Muscle of back (tissue), 11 donors: ENCODE results near the gene PKLR. TPM values are rescaled to one million over a fixed set of nuclear protein-coding genes. Genes with fewer than 3 reads are reported as not detected.
A peak's percentile ranks its signal among the peaks of the same experiment; 100 is the strongest.

Experiments
- DNase-seq, 3 donors: peaks; one replicate each; pipeline versions ENCODE4 v3.0.0 to v3.0.0-alpha.2; 2013
- polyA plus RNA-seq, 10 donors: library from polyadenylated mRNA; unstranded; fragments of 120-200 nt; gene quantifications; one replicate each; pipeline ENCODE4 v1.2.1, GENCODE V29; 2013; ENCODE audit not compliant: insufficient read length in 10 of 10

PKLR gene
- polyA plus RNA-seq, 10 donors = 0.08 to 0.36 (median 0.13) TPM; not detected in 3

DNA sequence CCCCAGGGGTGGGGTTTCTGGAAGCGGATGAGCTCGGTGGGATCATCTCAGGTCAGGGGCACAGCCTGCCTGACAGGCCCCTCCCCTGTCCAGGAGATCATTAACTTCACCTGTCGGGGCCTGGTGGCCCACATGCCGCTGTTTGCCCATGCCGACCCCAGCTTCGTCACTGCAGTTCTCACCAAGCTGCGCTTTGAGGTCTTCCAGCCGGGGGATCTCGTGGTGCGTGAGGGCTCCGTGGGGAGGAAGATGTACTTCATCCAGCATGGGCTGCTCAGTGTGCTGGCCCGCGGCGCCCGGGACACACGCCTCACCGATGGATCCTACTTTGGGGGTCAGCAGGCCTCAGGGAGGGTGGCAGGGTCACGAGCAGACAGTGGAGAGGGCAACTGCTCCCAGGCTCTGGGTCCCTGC lies 15.6 kb downstream of the PKLR start:
- DNase-seq = no peak

DNA sequence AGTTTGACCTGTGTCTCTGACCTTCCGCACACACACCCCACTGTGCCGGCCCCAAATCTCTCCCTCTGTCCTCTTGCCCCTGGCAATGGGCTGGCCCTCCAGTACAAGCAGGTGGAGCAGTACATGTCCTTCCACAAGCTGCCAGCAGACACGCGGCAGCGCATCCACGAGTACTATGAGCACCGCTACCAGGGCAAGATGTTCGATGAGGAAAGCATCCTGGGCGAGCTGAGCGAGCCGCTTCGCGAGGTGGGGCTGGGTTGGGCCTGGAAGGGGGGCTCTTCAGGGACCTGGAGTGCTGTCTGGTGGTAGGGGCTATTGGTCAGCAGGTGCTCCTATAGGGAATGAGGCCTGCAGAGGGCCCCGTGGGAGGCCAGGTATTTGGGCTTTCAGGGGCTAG lies 16.2 kb downstream of the PKLR start:
- DNase-seq = no peak

DNA sequence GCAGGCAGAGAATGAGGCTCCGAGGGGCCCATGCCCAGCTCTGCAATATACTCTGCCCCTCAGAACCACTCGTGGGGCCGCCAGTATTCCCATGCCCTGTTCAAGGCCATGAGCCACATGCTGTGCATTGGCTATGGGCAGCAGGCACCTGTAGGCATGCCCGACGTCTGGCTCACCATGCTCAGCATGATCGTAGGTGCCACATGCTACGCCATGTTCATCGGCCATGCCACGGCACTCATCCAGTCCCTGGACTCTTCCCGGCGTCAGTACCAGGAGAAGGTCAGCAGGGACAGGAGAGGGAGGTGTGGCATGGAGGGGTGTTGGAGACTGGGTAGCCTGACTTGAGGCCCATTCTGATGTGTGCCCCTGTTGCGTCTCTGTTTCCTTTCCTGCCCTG lies 16.8 kb downstream of the PKLR start:
- no peak for DNase-seq

DNA sequence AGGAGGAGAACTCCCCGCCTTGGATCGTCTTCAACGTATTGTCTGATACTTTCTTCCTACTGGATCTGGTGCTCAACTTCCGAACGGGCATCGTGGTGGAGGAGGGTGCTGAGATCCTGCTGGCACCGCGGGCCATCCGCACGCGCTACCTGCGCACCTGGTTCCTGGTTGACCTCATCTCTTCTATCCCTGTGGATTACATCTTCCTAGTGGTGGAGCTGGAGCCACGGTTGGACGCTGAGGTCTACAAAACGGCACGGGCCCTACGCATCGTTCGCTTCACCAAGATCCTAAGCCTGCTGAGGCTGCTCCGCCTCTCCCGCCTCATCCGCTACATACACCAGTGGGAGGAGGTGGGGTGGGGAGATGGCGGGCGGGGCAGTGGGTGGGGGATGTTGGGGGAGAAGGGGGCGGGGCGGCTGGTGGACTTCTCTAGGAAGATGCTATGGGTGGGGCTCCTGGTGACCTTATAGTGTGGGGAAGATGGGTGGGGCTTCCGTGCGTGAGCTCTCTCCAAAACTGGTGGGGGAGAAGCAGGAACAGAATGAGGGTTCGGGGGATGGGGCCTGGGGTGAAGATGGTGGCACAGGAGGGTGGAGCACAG lies 18.6 kb downstream of the PKLR start:
- no peak for DNase-seq

DNA sequence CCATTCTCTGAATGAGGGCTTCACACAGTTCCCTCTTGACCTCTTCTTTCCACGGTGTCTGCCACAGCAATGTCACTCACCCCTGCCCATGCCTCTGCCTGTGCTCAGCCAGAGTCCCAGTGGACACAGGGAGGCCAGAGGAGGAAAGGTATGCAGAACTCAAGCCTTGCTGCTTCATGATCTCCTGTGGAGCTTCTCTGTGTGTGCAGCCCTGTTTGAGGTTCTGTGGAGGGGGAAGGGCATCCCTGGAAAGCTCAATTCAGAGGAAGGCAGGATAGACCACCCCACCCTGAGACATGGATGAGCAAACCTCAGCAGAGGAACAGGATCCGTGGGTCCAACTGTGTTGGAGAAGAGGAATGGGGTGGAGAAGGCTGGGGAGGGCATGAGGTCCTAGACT lies 22.0 kb downstream of the PKLR start:
- no peak for DNase-seq

DNA sequence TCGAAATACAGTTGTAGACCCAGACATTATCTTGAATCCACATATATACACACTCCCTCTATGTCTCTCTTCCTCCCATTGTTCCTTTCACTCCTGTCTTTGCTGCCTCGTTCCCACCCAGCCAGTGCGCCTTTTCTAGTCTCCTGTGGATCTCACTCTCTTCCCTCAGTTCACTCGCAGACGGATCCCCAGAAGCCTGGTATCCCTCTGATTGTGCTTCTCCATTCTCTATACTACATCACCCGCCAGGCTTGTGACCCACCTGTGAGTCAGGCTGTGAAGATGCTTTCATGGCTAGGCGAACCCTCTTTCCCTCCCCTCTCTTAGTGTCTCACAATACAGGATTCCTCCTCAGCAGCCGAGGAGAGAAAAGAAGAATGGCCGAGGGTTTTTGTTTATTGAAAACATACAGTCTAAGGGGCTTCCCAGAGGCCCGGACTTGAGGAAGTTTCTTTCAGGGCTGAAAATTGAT lies 22.5 kb downstream of the PKLR start:
- no peak for DNase-seq

DNA sequence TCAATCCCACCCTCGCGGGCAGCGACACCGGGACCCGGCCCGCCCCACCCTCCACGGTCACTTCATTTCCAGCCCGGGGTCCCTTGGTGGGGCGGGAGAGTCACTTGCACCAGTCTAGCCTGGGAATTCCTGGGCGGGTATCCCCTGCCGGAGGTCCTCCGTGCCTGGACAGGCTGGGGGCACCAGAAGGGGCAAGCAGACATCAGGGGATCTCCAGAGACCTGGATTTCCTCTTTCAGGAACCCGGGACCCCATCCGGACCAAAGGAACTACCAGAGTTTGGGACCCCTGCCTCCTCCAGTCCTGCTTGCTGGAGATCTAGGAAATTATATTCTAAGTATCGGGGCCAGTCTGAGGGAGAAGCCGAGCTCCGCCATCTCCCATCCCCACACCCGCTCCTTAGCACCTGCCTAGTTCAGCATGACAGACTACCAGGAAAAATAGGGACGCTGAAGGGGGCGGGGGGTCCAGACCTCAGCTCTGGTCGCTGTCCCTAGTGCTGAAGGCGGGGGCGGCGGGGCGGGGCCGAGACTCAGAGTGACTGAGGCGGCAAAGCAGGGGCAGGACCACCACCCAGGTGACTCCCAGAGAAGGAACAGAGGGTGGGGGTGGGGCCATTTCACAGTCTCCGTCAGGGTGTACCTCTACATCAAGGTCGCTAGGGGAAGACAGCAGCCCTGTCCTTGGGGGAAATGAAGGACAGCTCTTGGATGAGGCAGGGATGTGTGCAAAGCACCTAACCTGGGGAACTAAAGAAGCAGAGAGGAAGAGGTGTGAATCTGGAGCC lies 23.1 kb downstream of the PKLR start:
- DNase-seq = peak in 1 of 3 donors; percentile 80

DNA sequence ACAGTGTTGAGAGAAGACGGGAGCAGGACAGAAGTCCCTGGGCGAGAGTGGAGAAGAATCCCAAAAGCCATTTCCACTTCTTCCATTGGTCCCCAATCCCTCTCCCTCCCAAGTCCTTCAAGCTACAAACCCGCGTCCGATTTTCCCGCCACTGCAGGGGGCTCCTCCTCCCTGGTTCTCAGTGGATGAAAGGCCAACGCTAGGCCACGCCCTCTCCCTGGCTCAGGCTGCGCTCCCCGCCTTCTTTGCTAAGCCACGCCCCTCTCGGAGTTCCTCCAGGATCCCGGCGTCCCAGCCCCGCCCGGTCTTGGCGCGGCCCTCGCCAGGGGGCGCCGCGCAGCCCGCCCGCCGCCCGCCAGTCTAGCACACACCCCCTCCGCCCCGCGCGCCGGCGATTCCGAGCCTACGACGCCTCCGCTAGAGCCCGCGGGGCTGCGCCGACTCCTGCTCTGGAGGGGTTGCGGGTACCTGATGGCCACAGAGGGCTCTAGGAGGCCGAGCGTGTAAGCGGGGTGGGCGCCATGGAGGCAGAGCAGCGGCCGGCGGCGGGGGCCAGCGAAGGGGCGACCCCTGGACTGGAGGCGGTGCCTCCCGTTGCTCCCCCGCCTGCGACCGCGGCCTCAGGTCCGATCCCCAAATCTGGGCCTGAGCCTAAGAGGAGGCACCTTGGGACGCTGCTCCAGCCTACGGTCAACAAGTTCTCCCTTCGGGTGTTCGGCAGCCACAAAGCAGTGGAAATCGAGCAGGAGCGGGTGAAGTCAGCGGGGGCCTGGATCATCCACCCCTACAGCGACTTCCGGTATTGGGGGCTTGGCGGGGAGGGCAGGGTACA lies 24.0 kb downstream of the PKLR start, which contains the start of gene HCN3:
Gene HCN3 (plus strand): TSS at position 394 of the 832 bp plus-strand sequence. CDS start 128 bp downstream, at position 522.
- peak; percentile 96 to 99 (median 98) for DNase-seq

DNA sequence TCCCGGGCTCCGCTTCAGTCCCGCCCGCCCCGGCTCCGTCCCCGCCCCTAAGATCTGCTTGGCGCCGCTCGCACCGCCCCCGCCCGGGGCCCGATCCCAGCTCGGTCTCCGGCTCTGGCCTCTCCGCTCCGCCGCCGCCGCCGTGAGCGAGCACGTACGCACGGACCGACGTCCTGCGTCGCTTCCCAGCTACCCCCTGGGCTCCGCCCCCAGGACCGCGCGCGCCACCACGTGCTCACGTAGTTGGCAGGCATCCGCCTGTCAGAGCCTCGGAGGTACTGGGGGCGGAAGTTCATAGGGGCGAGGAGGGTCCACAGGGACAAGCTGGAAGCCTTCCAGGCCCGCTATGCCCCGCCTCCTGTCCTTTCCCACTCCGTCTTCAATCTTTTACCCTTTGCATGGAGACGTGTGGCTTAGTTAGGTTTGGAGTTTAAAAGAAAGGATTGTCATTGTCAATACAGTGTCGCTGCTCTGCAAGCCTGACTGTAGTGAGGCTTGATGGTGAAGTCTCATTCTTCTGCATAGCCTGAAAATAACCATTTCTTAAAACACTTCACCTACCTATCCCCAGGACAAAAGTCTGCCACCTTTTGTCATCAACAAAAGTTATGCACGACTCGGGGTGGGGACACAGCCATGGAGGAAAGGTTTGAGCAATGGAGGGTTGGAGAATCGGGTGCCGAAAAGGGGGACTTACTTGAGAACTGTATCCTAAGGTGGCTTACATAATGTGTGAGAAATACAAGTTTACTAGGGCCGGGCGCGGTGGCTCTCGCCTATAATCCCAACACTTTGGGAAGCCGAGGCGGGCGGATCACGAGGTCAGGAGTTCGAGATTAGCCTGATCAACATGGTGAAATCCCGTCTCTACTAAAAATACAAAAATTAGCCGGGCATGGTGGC lies 27.6 kb downstream of the PKLR start, which contains the start of gene CLK2:
Gene CLK2 (minus strand): TSS at position 162 of the 903 bp plus-strand sequence. CDS start 2,527 bp downstream, outside the sequence.
- peak; percentile 95 to 98 (median 96) for DNase-seq

DNA sequence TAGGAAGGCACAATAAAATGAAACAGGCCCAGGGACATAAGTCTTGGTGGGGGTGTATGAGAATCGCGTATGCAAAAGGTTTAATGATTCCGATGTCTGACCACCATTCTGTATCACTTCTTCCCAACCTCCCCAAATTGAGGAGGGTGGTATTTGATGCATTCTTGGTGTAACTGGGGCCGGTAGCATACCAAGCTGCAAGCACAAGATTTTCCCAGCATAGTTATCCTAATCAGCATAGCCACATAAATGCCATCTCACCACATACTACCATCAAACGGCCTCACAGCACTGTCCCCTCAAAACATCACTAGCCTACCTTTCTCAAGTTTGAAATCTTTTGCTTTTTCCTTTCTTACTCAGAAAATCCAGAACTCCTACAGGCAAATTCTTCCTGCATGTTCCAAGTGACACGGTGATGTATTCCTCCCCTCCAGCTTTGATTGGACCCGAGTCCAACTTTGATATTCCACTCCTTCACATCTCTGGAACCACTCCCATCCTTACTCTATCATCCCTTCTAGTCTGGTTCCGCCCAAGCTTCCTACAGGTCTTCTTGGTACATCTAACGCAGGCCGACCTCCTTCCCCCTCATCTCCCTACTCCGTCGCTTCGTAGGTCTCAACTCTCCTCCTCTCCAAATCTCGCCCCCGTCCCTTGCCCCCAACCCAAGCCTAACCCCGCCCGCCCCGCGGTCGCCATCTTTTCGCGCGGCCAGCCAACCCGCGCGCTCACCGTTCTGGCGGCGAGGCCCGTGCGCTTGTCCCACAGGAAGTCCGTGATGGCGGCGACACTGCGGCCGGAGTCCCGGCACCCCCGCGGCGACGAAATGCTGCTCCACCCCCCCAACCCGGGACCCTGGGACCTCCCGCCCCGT lies 28.5 kb downstream of the PKLR start:
- DNase-seq = peak in 2 of 3 donors; percentile 66 to 80

DNA sequence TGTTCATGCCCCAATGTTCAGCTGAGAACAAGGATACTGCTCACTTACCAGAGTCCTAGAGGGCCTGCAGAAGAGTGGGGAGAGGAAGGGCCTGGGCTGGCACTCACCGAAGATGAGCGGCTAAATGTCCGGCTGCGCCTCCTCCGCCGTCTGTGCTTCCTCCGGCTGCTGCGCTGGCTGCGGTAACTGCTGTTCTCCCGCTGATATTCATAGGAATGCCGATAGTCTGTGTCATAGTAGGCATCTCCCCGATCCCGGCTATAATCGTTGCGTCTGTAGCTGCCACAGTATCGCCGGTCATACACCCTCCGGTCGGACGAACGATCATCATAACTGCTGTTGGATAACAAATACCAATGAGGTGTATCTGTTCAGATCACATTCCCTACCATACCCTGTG lies 31.9 kb downstream of the PKLR start:
- DNase-seq = no peak

DNA sequence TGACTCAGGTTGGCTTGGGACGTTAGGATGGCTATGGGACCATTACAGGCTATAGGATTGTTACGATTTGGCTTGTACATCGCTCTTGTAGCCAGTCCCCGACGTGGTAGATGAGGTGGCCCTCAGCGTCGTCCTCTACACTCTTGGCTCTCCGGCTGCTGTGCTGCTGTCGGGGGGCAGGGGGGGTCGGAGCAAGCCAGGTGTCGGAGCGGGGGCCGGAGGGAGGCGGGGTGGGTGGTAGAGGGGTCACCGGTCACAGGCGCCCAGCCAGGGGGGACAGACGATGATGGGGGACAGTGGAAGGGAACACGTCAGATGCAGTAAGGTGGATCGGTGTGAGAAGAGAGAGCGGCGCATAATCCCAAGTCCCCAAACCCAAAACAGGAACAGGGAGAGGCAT lies 32.6 kb downstream of the PKLR start:
- DNase-seq = no peak

DNA sequence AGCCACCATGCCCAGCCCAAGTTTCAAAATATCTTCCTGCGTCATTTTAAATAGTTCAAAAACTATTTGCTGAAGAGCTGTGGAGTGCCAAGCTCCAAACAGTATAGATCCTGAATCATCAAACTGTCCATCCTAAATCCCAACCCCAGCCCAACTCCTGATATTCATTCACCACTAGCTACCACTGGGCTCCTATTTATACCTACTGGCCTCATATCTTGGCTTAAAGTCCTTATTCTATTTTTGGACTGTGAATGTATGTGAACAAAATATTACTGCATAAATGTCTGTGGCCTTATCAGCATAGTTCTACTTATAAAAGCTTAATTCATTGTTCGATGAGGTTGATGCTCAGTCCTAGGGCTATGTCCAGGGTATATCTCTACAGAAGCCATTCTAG lies 33.9 kb downstream of the PKLR start:
- no peak for DNase-seq

DNA sequence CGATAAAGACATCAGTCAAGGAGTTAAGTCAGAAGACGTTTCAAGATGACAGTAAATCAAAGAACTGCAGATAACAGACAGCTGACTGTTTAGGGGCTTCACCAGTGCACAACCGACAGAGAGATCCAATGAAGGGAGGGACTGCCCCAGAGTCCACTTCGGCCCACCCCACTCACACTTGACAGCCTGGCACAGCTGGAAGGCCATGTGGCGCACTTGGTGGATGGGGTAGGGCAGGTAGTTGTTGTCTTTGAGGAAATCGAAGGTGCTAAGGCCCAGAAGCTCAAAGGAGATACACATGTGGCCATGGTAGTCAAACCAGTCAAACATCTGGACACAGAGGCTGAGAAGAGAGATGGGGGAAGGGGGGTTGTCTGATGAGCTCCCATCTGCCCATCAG lies 34.7 kb downstream of the PKLR start:
- DNase-seq = no peak

DNA sequence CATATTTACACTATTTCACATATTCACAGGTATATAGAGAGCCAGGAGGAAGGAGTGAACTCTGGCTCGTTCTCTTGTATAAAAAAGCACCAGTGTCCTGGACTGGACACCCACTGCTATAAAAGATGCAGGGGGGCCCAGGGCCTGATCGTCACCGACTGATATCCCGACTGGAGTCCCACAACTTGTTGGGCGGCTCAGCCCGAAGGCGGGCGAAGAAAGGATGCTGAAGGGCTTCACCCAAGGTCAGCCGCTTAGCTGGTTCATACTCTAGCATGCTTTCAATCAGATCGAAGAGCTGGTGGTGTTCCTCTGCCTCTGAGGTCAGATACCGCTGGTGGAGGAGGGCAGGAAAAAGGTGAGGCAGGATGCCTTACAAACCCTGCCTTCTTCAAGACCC lies 38.2 kb downstream of the PKLR start:
- DNase-seq = no peak

DNA sequence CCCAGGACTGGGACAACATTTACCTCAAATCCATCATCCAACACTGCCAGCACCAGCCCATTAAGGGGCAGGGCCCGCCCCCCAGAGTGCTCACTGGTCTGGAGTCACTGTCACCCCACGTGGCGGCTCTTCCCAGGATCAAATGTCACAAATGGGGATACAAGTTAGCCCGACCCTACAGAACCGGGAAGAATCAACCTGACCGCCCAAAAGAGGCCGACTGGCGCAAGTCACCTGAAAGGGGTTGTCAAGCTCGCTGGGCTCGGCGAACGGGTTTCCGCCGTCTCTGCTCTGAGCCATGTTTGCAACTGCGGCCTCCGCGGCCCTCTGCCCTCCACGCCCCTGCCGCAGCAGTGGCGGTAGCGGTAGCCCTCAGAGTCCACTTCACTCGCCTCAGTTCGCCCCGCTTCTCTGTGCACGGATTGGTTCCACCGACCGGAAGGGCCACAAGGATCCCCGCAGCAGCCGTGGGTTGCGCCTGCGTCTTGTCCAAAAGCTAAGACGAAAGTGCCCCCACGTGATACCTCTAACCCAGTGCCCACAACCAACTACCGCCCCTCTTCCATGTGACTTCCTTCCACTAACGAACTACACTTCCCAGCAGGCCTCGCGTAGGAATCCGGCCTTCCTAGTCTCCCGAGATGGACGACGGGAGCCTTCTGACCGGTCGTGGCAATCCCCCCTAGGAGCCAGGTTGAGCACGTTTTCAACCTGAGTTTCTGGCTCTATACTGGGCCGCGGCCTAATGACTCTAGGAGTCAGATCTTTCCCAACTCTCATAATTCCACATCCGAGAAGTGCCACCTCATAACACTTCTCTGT lies 39.2 kb downstream of the PKLR start, which contains the start of gene SCAMP3:
Gene SCAMP3 (minus strand): TSS at position 509 of the 822 bp plus-strand sequence. CDS start 209 bp downstream, at position 300.
- peak; percentile 96 to 98 (median 98) for DNase-seq

DNA sequence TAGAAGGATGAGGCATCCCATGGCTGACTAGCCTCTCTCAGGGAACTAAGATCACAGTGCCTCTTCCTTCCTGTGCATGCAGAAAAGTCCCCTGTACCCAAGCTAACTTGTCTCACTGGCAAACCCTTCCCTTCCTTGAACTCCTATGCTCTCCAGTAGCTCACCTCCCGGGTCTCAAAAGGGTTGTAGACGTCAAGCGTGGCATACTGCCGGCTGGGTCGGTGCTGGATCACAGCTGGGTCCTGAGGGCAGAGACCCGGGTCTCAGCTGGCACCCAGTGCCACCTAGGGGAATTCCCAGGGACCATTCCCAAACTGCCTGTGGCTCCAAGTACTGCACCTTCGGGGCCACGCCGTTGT lies 39.8 kb downstream of the PKLR start:
- no peak for DNase-seq

DNA sequence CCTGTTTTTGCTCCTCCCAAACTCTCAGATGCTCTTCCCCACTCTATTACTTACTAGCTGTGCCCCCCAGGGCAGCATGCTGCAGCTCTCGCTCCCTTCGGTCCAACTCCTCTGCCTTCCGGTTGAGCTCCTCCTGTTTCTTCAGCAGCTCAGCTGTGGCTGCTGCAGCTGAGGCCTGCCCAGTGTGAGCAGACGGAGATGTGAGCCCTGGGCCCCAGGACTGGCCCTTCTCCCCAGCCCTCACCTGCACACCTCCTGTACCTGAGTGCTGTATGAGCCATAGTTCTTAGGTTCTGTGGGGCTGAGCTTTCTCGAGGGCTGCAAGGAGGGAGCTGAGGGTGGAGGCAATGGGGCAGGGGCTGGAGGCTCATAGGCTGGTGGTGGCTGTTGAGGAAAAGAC lies 41.0 kb downstream of the PKLR start:
- no peak for DNase-seq
